Tibial nerve (tissue), 4 donors: ENCODE measurements around the gene WDR49.

Experiments used
- CTCF ChIP-seq, 5 experiments: fragments of 200-600 bp in 3 of 5; fragments of 450-650 bp in 2 of 5; sonication (generic) in 3 of 5; IDR thresholded peaks; one replicate each; pipeline ENCODE4 v1.5.1; 2016 to 2019; ENCODE audit warnings: antibody characterized with exemption in 5 of 5, mild to moderate bottlenecking in 3 of 5, moderate library complexity in 2 of 5
- EP300 ChIP-seq, 2 donors: sonication (generic); formaldehyde crosslinking; IDR thresholded peaks; one replicate each; pipeline ENCODE4 v1.6.1; 2017; ENCODE audit warnings: antibody characterized with exemption in 2 of 2, mild to moderate bottlenecking in 1 of 2
- POLR2A ChIP-seq, 2 donors: fragments of 450-650 bp; IDR thresholded peaks; one replicate each; pipeline ENCODE4 v1.6.1; 2017; ENCODE audit warnings: antibody characterized with exemption in 2 of 2, mild to moderate bottlenecking in 2 of 2, moderate library complexity in 2 of 2

DNA sequence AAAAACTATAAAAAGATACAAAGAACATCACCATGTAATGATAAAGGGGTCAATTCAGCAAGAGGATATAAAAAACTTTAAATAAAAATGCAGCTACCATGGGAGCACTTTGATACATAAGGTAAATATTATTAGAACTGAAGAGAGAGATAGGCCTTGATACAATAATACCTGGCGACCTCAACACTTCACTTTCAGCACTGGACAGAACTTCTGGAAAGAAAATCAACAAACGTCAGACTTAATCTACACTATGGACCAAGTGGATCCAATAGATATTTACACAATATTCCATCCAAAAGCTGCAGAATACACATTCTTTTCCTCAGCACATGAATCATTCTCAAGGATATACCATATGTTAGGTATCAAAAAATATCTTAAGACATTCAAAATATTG is 42.0 kb downstream of the WDR49 start:
- TF ChIP-seq POLR2A (IDR thresholded peaks at IDR 0.05): no peak
- no peak for TF ChIP-seq EP300 (IDR thresholded peaks at IDR 0.05)
- TF ChIP-seq CTCF (IDR thresholded peaks at IDR 0.05): no peak
